ENCODE data around the gene DZIP1. TPM values are rescaled to one million over a fixed set of nuclear protein-coding genes. Genes with fewer than 3 reads are reported as not detected.

DZIP1 gene
- total RNA-seq, 1 experiment from 2014 or later, result 0.17 TPM

GRCh38 chr13:95641291-95642027 is 3.0 kb downstream of the DZIP1 start:
- CTCF ChIA-PET, result no interaction called here
- Histone ChIP-seq H3K27ac (ENCODE audit: low read depth, low read length) (no peak overlapping the region), H3K4me3 (replicated peaks in 1 of 2; ENCODE audit: low read depth in 1 of 2, low read length in 2 of 2) (no peak overlapping the region), H3K9me2 (ENCODE audit: insufficient read depth) (no peaks in the 10 kb centered on the region), H3K4me1 (ENCODE audit: control insufficient read depth in 1 of 2, insufficient read depth in 2 of 2, low read length in 2 of 2) (no peaks in the 10 kb centered on the region), H3K9me3 (ENCODE audit: control insufficient read depth in 1 of 2, insufficient read depth in 1 of 2, low read depth in 1 of 2, low read length in 2 of 2) (no peaks in the 10 kb centered on the region), H3K9ac (ENCODE audit: low read length) (no peak overlapping the region), H3K36me3 (ENCODE audit: control insufficient read depth in 1 of 2, insufficient read depth in 2 of 2, low read length in 2 of 2) (no peaks in the 10 kb centered on the region), H3K79me2 (ENCODE audit: insufficient read depth, low read length) (no peaks in the 10 kb centered on the region), H3K27me3 (ENCODE audit: insufficient read depth, low read length) (no peaks in the 10 kb centered on the region), H4K20me1 (ENCODE audit: insufficient read depth) (no peaks in the 10 kb centered on the region), H3K4me2 (ENCODE audit: low read length) (no peak overlapping the region), H2AFZ (ENCODE audit: low read depth, low read length, poor library complexity, severe bottlenecking) (no peak overlapping the region)
- RAD21 ChIA-PET (ENCODE audit: low non-redundant PET in 1 of 2, low total read pairs in 2 of 2, uncharacterized antibody in 2 of 2, unreplicated experiment in 2 of 2), result no interaction called here
- no TSS peak for BruUV-seq (replicated peaks)
- intact Hi-C loops (cut with micrococcal nuclease), result no loop called here
- no peak for DNase-seq (ENCODE audit: low read depth, low spot score)
- no peak for ATAC-seq
- POLR2A ChIA-PET, result no interaction called here
- TF ChIP-seq POLR2AphosphoS5 (IDR thresholded peaks at IDR 0.05; ENCODE audit: low read depth, low read length) (no peak), ZFX (IDR thresholded peaks at IDR 0.05) (no peak), ELF1 (IDR thresholded peaks at IDR 0.05; ENCODE audit: borderline replicate concordance, low read depth) (no peak), POLR2A (IDR thresholded peaks at IDR 0.05; ENCODE audit: borderline replicate concordance, extremely low read depth, insufficient read depth, insufficient read length) (no peak), ZBTB33 (IDR thresholded peaks at IDR 0.05; ENCODE audit: extremely low read depth, insufficient replicate concordance, low read length) (no peak), EZH2 (IDR thresholded peaks at IDR 0.05) (no peak), YY1 (IDR thresholded peaks at IDR 0.05; ENCODE audit: extremely low read depth, insufficient replicate concordance, low read depth, low read length) (no peak), JUND (IDR thresholded peaks at IDR 0.05) (no peak), SP1 (IDR thresholded peaks at IDR 0.05; ENCODE audit: low read depth) (no peak), ZNF274 (IDR thresholded peaks at IDR 0.05; ENCODE audit: low read depth, low read length) (no peak), RAD21 (IDR thresholded peaks at IDR 0.05; ENCODE audit: low read depth) (no peak), FOSL1 (IDR thresholded peaks at IDR 0.05; ENCODE audit: low read depth) (no peak), TCF7L2 (IDR thresholded peaks at IDR 0.05; ENCODE audit: borderline replicate concordance, extremely low read depth, insufficient read depth, insufficient read length) (no peak), SRF (IDR thresholded peaks at IDR 0.05; ENCODE audit: low read depth) (no peak), SIN3A (IDR thresholded peaks at IDR 0.05; ENCODE audit: low read depth) (no peak), EGR1 (IDR thresholded peaks at IDR 0.05; ENCODE audit: low read depth) (no peak)
- TF ChIP-seq, protein P1, sequence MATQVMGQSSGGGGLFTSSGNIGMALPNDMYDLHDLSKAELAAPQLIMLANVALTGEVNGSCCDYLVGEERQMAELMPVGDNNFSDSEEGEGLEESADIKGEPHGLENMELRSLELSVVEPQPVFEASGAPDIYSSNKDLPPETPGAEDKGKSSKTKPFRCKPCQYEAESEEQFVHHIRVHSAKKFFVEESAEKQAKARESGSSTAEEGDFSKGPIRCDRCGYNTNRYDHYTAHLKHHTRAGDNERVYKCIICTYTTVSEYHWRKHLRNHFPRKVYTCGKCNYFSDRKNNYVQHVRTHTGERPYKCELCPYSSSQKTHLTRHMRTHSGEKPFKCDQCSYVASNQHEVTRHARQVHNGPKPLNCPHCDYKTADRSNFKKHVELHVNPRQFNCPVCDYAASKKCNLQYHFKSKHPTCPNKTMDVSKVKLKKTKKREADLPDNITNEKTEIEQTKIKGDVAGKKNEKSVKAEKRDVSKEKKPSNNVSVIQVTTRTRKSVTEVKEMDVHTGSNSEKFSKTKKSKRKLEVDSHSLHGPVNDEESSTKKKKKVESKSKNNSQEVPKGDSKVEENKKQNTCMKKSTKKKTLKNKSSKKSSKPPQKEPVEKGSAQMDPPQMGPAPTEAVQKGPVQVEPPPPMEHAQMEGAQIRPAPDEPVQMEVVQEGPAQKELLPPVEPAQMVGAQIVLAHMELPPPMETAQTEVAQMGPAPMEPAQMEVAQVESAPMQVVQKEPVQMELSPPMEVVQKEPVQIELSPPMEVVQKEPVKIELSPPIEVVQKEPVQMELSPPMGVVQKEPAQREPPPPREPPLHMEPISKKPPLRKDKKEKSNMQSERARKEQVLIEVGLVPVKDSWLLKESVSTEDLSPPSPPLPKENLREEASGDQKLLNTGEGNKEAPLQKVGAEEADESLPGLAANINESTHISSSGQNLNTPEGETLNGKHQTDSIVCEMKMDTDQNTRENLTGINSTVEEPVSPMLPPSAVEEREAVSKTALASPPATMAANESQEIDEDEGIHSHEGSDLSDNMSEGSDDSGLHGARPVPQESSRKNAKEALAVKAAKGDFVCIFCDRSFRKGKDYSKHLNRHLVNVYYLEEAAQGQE (IDR thresholded peaks at IDR 0.05; ENCODE audit: low read depth), result no peak
- TF ChIP-seq, protein P2, sequence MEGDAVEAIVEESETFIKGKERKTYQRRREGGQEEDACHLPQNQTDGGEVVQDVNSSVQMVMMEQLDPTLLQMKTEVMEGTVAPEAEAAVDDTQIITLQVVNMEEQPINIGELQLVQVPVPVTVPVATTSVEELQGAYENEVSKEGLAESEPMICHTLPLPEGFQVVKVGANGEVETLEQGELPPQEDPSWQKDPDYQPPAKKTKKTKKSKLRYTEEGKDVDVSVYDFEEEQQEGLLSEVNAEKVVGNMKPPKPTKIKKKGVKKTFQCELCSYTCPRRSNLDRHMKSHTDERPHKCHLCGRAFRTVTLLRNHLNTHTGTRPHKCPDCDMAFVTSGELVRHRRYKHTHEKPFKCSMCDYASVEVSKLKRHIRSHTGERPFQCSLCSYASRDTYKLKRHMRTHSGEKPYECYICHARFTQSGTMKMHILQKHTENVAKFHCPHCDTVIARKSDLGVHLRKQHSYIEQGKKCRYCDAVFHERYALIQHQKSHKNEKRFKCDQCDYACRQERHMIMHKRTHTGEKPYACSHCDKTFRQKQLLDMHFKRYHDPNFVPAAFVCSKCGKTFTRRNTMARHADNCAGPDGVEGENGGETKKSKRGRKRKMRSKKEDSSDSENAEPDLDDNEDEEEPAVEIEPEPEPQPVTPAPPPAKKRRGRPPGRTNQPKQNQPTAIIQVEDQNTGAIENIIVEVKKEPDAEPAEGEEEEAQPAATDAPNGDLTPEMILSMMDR (IDR thresholded peaks at IDR 0.05 in 2 of 3, conservative IDR thresholded peaks at IDR 0.05 in 1 of 3; ENCODE audit: borderline replicate concordance in 1 of 3, insufficient read depth in 1 of 3, low read depth in 2 of 3, low read length in 2 of 3), result no peak
- TF ChIP-seq, protein P3, sequence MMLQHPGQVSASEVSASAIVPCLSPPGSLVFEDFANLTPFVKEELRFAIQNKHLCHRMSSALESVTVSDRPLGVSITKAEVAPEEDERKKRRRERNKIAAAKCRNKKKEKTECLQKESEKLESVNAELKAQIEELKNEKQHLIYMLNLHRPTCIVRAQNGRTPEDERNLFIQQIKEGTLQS (IDR thresholded peaks at IDR 0.05), result no peak
- TF ChIP-seq, protein P4, sequence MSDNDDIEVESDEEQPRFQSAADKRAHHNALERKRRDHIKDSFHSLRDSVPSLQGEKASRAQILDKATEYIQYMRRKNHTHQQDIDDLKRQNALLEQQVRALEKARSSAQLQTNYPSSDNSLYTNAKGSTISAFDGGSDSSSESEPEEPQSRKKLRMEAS (IDR thresholded peaks at IDR 0.05), result no peak

All from HCT116 (cell line).